Measurements from ENCODE around the gene CDH13.

Gene CDH13

GRCh38 chr16:83581082-83581481 lies 954.3 kb downstream of the CDH13 start:
- in situ Hi-C loops (cut with MboI; ENCODE audit: low sequenced_read_pairs): no loop called here

DNA sequence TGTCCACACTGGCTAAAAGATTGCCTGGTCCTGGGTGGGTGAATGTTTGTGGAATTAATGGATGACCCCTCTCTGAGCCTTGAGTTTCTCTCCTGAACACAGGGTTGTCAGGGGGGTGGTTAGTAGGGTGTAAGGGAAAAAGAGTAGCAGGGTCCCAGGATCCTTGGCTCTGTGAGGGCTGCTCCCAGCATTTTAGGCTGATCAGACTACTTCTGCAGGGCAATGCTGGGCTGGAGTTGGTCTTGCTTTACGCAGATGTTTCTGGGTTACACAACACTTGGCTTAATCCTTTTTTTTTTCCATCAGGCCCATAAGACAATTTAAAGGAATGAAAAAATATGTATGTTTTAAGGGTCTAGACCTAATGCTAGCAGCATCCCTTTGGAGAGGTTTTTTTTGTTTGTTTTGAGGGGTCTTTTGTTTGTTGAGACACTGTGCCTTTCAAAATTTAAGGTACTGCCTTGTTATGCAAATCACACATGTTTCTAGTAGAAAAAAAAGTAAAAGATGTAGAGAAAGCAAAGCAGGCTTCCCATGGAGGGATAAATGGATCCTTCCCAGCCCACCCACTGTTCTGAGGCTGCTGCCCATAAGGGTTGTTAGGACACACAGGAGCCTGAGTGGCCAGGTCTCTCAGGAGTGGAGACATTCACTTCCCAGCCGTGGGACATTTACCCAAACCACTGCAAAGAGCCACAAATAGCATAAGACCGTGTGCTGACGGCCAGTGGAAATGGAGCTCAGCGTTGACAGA lies 955.4 kb downstream of the CDH13 start:
- in situ Hi-C loops (cut with MboI; ENCODE audit: low sequenced_read_pairs): no loop called here

DNA sequence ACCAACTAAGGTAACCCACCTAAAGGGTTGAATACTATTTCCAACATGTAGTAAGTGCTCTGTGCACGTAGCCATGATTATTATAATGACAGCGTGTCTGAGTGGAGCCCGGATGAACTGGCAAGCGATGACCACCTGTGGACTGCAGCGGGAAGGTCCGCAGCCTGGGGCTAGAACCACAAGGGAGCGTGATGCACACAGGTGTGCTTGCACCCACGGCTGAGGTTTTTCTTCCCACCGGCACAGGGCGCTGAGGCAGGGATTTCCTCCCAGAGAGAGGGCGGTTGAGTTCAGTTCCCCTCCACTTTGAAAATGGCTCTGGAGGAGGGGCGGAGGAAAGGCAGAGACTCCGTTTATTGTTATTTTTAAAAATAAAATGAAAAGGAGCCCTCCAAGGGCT lies 959.3 kb downstream of the CDH13 start:
- in situ Hi-C loops (cut with MboI; ENCODE audit: low sequenced_read_pairs): no loop called here

- in situ Hi-C loops (cut with MboI; ENCODE audit: low sequenced_read_pairs): no loop called here
Observed at GRCh38 chr16:83586461-83587200, 959.9 kb downstream of the CDH13 start.

GRCh38 chr16:83587201-83587600 lies 960.4 kb downstream of the CDH13 start:
- in situ Hi-C loops (cut with MboI; ENCODE audit: low sequenced_read_pairs): no loop called here

- in situ Hi-C loops (cut with MboI; ENCODE audit: low sequenced_read_pairs): no loop called here
Observed at GRCh38 chr16:83588070-83588469, 961.3 kb downstream of the CDH13 start.

DNA sequence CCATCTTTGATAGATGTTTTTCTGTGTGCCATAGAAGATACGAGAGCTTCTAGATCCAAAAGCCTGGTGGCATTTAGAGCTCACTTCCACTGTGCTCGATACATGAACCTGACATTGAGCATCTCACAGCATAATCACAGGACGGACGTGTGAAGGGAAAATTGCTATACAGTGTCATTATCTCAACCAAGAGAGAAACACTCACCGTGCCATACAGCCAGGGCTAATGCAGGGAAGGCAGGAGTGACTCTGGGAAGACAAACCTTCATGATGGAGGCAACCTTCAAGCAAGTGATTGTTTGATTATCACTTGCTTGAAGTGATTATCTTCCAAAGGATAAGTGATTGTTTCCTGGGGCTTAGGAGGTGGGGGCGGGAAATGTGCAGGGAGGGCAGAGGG lies 962.8 kb downstream of the CDH13 start:
- in situ Hi-C loops (cut with MboI; ENCODE audit: low sequenced_read_pairs): no loop called here

GRCh38 chr16:83592778-83593177 lies 966.0 kb downstream of the CDH13 start:
- in situ Hi-C loops (cut with MboI; ENCODE audit: low sequenced_read_pairs): no loop called here

- in situ Hi-C loops (cut with MboI; ENCODE audit: low sequenced_read_pairs): no loop called here
Observed at GRCh38 chr16:83599789-83600462, 973.2 kb downstream of the CDH13 start.

DNA sequence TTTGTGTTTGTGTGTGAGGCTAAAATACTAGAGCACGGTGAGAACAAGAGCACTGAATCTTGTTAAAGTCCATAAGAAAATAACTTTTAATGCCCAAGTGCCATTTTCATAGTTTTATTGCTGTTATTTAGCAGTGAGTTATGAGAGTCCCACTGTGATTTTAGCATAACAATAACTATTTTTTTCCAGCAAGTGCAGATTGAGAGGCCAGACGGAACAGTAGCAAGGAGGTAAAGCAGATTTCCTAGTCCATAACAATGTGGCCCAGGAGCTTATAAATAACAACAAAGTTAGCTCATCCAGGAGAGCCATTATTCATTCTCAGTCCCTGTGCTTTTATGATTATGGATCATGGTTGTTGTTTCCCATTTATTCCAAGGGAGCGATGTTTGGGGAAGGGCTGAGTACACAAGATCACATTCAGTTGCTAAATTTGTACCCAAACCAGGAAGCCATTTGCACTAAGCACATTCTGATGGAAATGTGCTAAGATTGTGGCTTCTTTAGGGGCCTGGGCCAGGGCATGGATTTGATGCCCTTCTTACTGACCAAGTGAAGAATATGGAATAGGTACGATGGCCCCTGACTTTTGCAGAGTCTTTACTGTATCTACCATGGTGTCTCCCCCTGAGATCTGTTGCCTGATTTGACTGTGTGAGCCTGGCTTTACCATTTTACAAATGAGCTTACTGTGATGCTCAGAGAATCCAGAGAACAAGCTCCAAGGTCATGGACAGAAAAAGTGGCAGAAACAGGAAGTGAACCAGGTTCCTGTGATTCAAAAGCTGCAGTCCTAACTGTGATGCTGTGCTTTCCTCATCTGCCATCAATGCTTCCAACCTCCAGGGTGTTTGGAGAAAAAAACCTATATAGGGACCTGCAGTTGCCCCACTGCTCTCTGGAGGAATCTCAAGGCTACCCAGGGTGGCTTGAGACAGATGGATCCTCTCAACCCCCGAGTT lies 976.3 kb downstream of the CDH13 start:
- in situ Hi-C loops (cut with MboI; ENCODE audit: low sequenced_read_pairs): no loop called here

GRCh38 chr16:83603723-83604570 lies 977.2 kb downstream of the CDH13 start:
- in situ Hi-C loops (cut with MboI; ENCODE audit: low sequenced_read_pairs): no loop called here

GRCh38 chr16:83606486-83607030 lies 979.8 kb downstream of the CDH13 start:
- in situ Hi-C loops (cut with MboI; ENCODE audit: low sequenced_read_pairs): no loop called here

- in situ Hi-C loops (cut with MboI; ENCODE audit: low sequenced_read_pairs): no loop called here
Observed at GRCh38 chr16:83609178-83609577, 982.4 kb downstream of the CDH13 start.

DNA sequence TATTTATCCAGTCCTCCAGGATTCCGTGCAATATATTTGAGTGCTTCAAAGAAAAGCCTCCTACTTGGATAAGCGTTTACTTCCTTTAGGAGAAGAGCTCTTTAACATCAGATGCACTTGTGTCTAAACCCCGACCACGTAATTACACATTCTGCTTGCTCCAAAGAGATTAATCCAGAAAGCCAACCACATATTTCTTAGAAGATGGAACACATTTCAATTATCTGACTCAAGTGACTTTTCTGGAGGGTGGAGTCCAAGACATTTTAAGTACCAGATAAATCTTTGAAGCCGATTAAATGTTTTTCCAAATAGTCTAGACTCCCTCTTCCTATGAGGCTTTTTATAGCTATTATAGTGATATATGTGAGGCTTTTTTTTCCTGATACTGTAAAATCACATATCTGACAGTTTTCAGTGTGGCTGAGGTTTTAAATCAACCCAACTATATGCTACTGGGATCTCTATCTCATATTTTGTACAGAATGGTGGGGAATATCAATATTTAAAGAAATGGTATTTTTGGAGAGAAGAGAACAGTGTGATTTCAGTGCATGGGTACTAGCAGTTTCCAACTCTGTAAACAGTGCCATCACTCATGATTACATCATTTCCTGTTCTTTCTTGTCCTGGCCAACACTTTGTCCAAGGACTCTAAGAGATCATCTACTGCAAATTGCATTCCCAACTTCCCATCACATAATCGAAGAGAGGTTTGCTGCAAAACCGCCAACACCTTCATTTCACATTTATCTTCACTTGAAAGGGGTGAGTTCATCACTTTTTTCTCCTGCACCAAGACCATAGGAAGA lies 988.6 kb downstream of the CDH13 start:
- in situ Hi-C loops (cut with MboI; ENCODE audit: low sequenced_read_pairs): no loop called here

- in situ Hi-C loops (cut with MboI; ENCODE audit: low sequenced_read_pairs): no loop called here
Observed at GRCh38 chr16:83615953-83616350, 989.2 kb downstream of the CDH13 start.

DNA sequence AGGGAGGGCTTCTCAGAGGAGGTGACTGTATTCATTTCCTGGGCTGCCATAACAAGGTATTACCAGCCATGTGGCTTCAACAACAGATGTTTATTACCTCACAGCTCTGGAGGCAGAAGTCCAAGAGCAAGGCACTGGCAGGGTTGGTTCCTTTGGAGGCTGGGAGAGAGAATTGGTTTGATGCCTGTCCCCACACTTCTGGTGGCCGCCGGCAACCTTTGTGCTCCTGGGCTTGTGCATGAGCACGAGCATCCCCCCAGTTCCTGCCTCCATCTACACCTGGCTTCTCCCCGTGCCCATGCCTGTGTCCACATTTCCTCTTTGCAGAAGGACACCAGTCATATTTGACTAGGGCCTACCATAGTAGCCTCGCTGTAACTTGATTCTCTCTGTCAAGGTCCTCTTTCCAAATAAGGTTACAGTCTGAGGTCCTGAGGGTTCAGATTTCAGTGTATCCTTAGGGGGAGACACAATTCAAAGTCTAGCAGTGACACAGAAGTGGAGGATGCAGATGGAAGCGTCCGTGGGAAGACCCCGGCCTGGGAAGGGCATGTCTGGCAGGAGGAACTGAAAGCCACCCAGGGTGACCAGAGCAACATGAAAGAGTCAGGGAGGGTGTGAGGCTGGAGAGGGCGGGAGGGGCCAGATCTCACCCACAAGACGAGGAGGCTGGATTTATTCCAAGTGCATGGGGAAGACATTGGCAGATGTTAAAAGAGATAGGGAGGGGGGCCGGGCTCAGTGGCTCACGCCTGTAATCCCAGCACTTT lies 992.8 kb downstream of the CDH13 start:
- in situ Hi-C loops (cut with MboI; ENCODE audit: low sequenced_read_pairs): no loop called here

DNA sequence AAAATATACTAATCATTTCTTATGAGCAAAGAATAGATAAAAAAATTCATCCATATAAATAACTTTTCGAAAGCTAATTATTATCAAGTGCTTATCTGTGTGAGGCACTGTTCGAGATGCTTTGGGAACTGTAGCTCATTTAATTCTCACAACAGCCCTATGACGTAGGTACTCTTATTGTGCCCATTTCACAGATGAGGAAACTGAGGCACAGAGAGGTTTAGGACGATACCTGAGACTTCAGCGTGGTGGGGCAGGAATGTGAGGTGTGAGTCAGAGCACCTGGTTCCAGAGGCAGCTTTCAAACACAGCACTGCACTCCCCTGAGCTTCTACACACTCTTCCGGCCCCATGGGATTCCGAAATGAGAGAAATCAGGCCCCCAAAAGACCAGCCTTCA lies 995.2 kb downstream of the CDH13 start:
- in situ Hi-C loops (cut with MboI; ENCODE audit: low sequenced_read_pairs): no loop called here
